H1 (cell line): ENCODE data around the gene SLC6A3. TPM values are rescaled to one million over a fixed set of nuclear protein-coding genes. Genes with fewer than 3 reads are reported as not detected.
"Not testable (repeated sequence)": the region's sequence is repeated elsewhere in the genome, so short reads cannot be mapped to it uniquely, and the experiment has no call there.

Experiments
- CTCF ChIA-PET: fragments of 300-600 bp; sonication (Branson Sonifier 250); formaldehyde crosslinking; loops from one replicate; lab custom pipeline; 2021; ENCODE audit not compliant: partially characterized antibody; lab: Charles Lee
- POLR2A ChIA-PET: fragments of 300-600 bp; sonication (Branson Sonifier 250); formaldehyde crosslinking; loops from one replicate; lab custom pipeline; 2021; ENCODE audit warnings: inconsistent platforms; ENCODE audit not compliant: partially characterized antibody; lab: Charles Lee
- DNase-seq, 2 experiments: peaks; one replicate each; pipeline versions ENCODE4 v3.0.0 to v3.0.0-alpha.2; 2010 to 2022; ENCODE audit warnings: low spot score in 2 of 2, low read depth in 1 of 2, mixed read lengths in 1 of 2
- FAIRE-seq: peaks from 2 replicates; lab custom pipeline; 2011; peaks lifted over from hg19 to GRCh38; lab: Jason Lieb, UNC
- H2AFZ ChIP-seq: 2 replicates; pipeline ENCODE4 v1.8.1; 2012; ENCODE audit warnings: low read length, inconsistent platforms
- H2AK5ac ChIP-seq: 2 replicates; pipeline ENCODE4 v1.6.1; 2013; ENCODE audit warnings: low read depth, low read length
- H2BK120ac ChIP-seq: replicated peaks from 2 replicates; pipeline ENCODE3; 2013; ENCODE audit warnings: low read depth, low read length, inconsistent platforms
- H2BK12ac ChIP-seq: 2 replicates; pipeline ENCODE4 v1.6.1; 2013; ENCODE audit warnings: low read depth, low read length
- H2BK15ac ChIP-seq: 2 replicates; pipeline ENCODE4 v1.6.1; 2013; ENCODE audit warnings: low read length
- H2BK20ac ChIP-seq: 2 replicates; pipeline ENCODE4 v1.6.1; 2013; ENCODE audit warnings: low read length
- H2BK5ac ChIP-seq: 2 replicates; pipeline ENCODE4 v1.6.1; 2013; ENCODE audit warnings: low read depth, low read length
- H3K14ac ChIP-seq: 2 replicates; pipeline ENCODE4 v1.6.1; 2013; ENCODE audit warnings: inconsistent platforms; ENCODE audit not compliant: insufficient read length
- H3K18ac ChIP-seq: 2 replicates; pipeline ENCODE4 v1.6.1; 2013; ENCODE audit warnings: low read length; ENCODE audit errors: extremely low read depth
- H3K23ac ChIP-seq: 2 replicates; pipeline ENCODE4 v1.6.1; 2013; ENCODE audit warnings: inconsistent platforms; ENCODE audit not compliant: insufficient read length
- H3K23me2 ChIP-seq: 2 replicates; pipeline ENCODE4 v1.6.1; 2013; ENCODE audit warnings: low read depth, low read length
- H3K27ac ChIP-seq: 2 replicates; pipeline ENCODE4 v1.6.1; 2011; ENCODE audit warnings: low read depth, low read length, inconsistent platforms
- H3K27me3 ChIP-seq, 4 experiments: replicated peaks in 1 of 4; 1 replicate in 1 of 4; 2 replicates in 3 of 4; pipeline versions ENCODE4 v1.6.1 to v1.8.1; 2011 to 2013; ENCODE audit warnings: low read length in 3 of 4, mild to moderate bottlenecking in 3 of 4, inconsistent platforms in 2 of 4, mixed read lengths in 2 of 4, moderate library complexity in 1 of 4; ENCODE audit not compliant: control insufficient read depth in 3 of 4, insufficient read depth in 3 of 4; ENCODE audit errors: extremely low read depth in 1 of 4
- H3K36me3 ChIP-seq, 4 experiments: 2 replicates each; pipeline versions ENCODE4 v1.6.1 to v1.8.1; 2011 to 2013; ENCODE audit warnings: mild to moderate bottlenecking in 4 of 4, low read length in 3 of 4, moderate library complexity in 2 of 4, control low read depth in 1 of 4, inconsistent platforms in 1 of 4; ENCODE audit not compliant: insufficient read depth in 4 of 4, control insufficient read depth in 2 of 4
- H3K4ac ChIP-seq: replicated peaks from 2 replicates; pipeline ENCODE3; 2013; ENCODE audit warnings: low read length, low read depth, mixed read lengths, inconsistent platforms; ENCODE audit not compliant: insufficient read length
- H3K4me1 ChIP-seq, 4 experiments: replicated peaks in 1 of 4; 1 replicate in 1 of 4; 2 replicates in 3 of 4; pipeline versions ENCODE4 v1.6.1 to v1.8.1; 2011 to 2013; ENCODE audit warnings: low read length in 3 of 4, inconsistent platforms in 2 of 4, mixed read lengths in 1 of 4; ENCODE audit not compliant: insufficient read depth in 4 of 4, control insufficient read depth in 3 of 4
- H3K4me2 ChIP-seq, 2 experiments: 2 replicates each; pipeline versions ENCODE4 v1.6.1 to v1.8.1; 2011 to 2013; ENCODE audit warnings: low read depth in 2 of 2, low read length in 2 of 2, control low read depth in 1 of 2, inconsistent platforms in 1 of 2, mild to moderate bottlenecking in 1 of 2; ENCODE audit not compliant: insufficient read depth in 1 of 2
- H3K4me3 ChIP-seq, 4 experiments: fragments of 200-600, 300-600 bp in 1 of 4; sonication (generic), shearing (Covaris generic), sonication (Bioruptor Twin) in 1 of 4; 2 replicates each; pipeline versions ENCODE4 v1.5.1 to v1.8.1; 2011 to 2016; ENCODE audit warnings: low read length in 4 of 4, low read depth in 3 of 4, control low read depth in 2 of 4, inconsistent platforms in 2 of 4, mild to moderate bottlenecking in 2 of 4, mixed read lengths in 1 of 4, moderate library complexity in 1 of 4; ENCODE audit not compliant: insufficient read depth in 2 of 4; ENCODE audit errors: extremely low read depth in 1 of 4
- H3K56ac ChIP-seq: replicated peaks from 2 replicates; pipeline ENCODE3; 2013; ENCODE audit warnings: low read depth, mild to moderate bottlenecking, mixed read lengths, low read length, inconsistent platforms; ENCODE audit not compliant: insufficient read length
- H3K79me1 ChIP-seq: 2 replicates; pipeline ENCODE4 v1.6.1; 2013; ENCODE audit warnings: low read depth, low read length, control low read depth
- H3K79me2 ChIP-seq, 2 experiments: 2 replicates each; pipeline versions ENCODE4 v1.6.1 to v1.8.1; 2012 to 2013; ENCODE audit warnings: low read length in 2 of 2, mild to moderate bottlenecking in 2 of 2, inconsistent platforms in 1 of 2; ENCODE audit not compliant: insufficient read depth in 2 of 2, control insufficient read depth in 1 of 2
- H3K9ac ChIP-seq, 4 experiments: replicated peaks in 1 of 4; 1 replicate in 1 of 4; 2 replicates in 3 of 4; pipeline versions ENCODE4 v1.6.1 to v1.8.1; 2011 to 2013; ENCODE audit warnings: low read depth in 3 of 4, low read length in 3 of 4, control low read depth in 2 of 4, mild to moderate bottlenecking in 2 of 4, moderate library complexity in 2 of 4, inconsistent platforms in 1 of 4; ENCODE audit errors: extremely low read depth in 1 of 4
- H3K9me3 ChIP-seq, 2 experiments: 2 replicates each; pipeline versions ENCODE4 v1.6.1 to v1.8.1; 2012 to 2013; ENCODE audit warnings: mild to moderate bottlenecking in 2 of 2, moderate library complexity in 2 of 2, control low read depth in 1 of 2, inconsistent platforms in 1 of 2, low read depth in 1 of 2, low read length in 1 of 2, mixed read lengths in 1 of 2; ENCODE audit not compliant: insufficient read depth in 2 of 2
- H4K20me1 ChIP-seq, 2 experiments: replicated peaks in 1 of 2; 2 replicates each; pipeline versions ENCODE3 to v1.8.1; 2011 to 2013; ENCODE audit warnings: inconsistent platforms in 2 of 2, low read length in 2 of 2, mild to moderate bottlenecking in 1 of 2; ENCODE audit not compliant: insufficient read depth in 2 of 2, control insufficient read depth in 1 of 2
- H4K5ac ChIP-seq: 2 replicates; pipeline ENCODE4 v1.6.1; 2013; ENCODE audit warnings: low read length, low read depth, mixed read lengths, inconsistent platforms; ENCODE audit not compliant: insufficient read length
- H4K8ac ChIP-seq: 2 replicates; pipeline ENCODE4 v1.8.0; 2013; ENCODE audit warnings: mild to moderate bottlenecking, moderate library complexity, low read length, inconsistent platforms; ENCODE audit not compliant: insufficient read depth; ENCODE audit errors: extremely low read depth
- H4K91ac ChIP-seq: replicated peaks from 2 replicates; pipeline ENCODE3; 2013; ENCODE audit warnings: low read length, mixed read lengths, inconsistent platforms; ENCODE audit not compliant: insufficient read length
- WGBS, 2 experiments: shearing (Covaris generic) in 1 of 2; methylation state at CpG; one replicate each; pipeline versions ENCODE4 v1.1.6 to v1.1.7; 2013 to 2015; ENCODE audit warnings: low lambda C conversion rate in 2 of 2, mixed read lengths in 2 of 2, inconsistent platforms in 1 of 2, low coverage in 1 of 2, missing lambda C conversion rate in 1 of 2; ENCODE audit not compliant: insufficient replicate concordance in 2 of 2, insufficient coverage in 1 of 2, insufficient read length in 1 of 2; ENCODE audit errors: extremely low coverage in 1 of 2, missing lambda C conversion rate in 1 of 2; 5-methylcytosine and 5-hydroxymethylcytosine counted together
- polyA plus RNA-seq, 7 experiments: library from polyadenylated mRNA; depleted of rRNA in 3 of 7; stranded (reverse) in 5 of 7; unstranded in 2 of 7; fragments of >200 nt in 5 of 7; fragments of 200-250 nt in 2 of 7; gene quantifications; 1 replicate in 5 of 7; 2 replicates in 1 of 7; 4 replicates in 1 of 7; pipeline versions ENCODE4 v1.2.1 to v1.2.3, GENCODE V29; 2011 to 2013; ENCODE audit warnings: missing spikeins in 2 of 7, mixed read lengths in 2 of 7
- total RNA-seq: library from RNA; stranded (reverse); fragmentation: NEBNext Ultra II Directional; extraction: Animal tissue kit (Norgen Biotek cat#: 25700); gene quantifications from 2 replicates; pipeline ENCODE4 v1.2.1, GENCODE V29; 2021

Gene SLC6A3
- total and polyA plus RNA-seq, 2 of the 8 experiments (the other 6 are each of a cell fraction or from before 2014, with no cell fraction given) = 0.48 to 0.91 TPM

GRCh38 chr5:1360367-1360766, 84.9 kb downstream of the SLC6A3 start:
- H3K23me2 ChIP-seq, H2AK5ac ChIP-seq, H4K20me1 ChIP-seq, H3K4me2 ChIP-seq, H3K27ac ChIP-seq, H2BK15ac ChIP-seq, H3K36me3 ChIP-seq, FAIRE-seq, POLR2A ChIA-PET, H3K4me3 ChIP-seq, H3K14ac ChIP-seq, H2BK12ac ChIP-seq, H3K18ac ChIP-seq, H4K5ac ChIP-seq, H2AFZ ChIP-seq, H3K79me1 ChIP-seq, DNase-seq, H3K79me2 ChIP-seq, H3K56ac ChIP-seq, H4K8ac ChIP-seq, H4K91ac ChIP-seq, H3K4ac ChIP-seq, H2BK5ac ChIP-seq, H3K27me3 ChIP-seq, H3K9me3 ChIP-seq, H2BK120ac ChIP-seq, H3K4me1 ChIP-seq, H3K23ac ChIP-seq, H3K9ac ChIP-seq, H2BK20ac ChIP-seq: not testable (repeated sequence)
- CTCF ChIA-PET = interaction anchor here (2.1 to 2.3 kb wide), 2 partner anchors 18 to 20 kb away, joined by 6 to 7 read pairs; no protein-coding TSS in a partner anchor
- 92% methylated on average over 7 of the region's 7 CpGs; no CpG with 5 or more reads in 1 of the 2 experiments for WGBS, 2 experiments
